CD4-positive, CD25-positive, alpha-beta regulatory T cell (primary cell): Measurements from ENCODE around the gene KCNK13. TPM values are rescaled to one million over a fixed set of nuclear protein-coding genes. Genes with fewer than 3 reads are reported as not detected.

ENCODE experiments used
- ATAC-seq, 2 donors: fragments of 150-1000 bp; cut with Tn5 transposase; one replicate each; pipeline ENCODE4 v1.10.0; 2021; ENCODE audit warnings: low read depth in 2 of 2, moderate number of reproducible peaks in 2 of 2, moderate library complexity in 1 of 2
- DNase-seq, 3 donors: peaks; one replicate each; pipeline versions ENCODE4 v3.0.0 to v3.0.0-alpha.2; 2012 to 2022; ENCODE audit warnings: mixed read lengths in 1 of 3
- H3K27ac ChIP-seq: one replicate; pipeline ENCODE4 v1.7.0; 2013; ENCODE audit warnings: mild to moderate bottlenecking, low read length; ENCODE audit not compliant: insufficient read depth, poor library complexity, severe bottlenecking
- H3K27me3 ChIP-seq: one replicate; pipeline ENCODE4 v1.7.0; 2013; ENCODE audit warnings: low read length; ENCODE audit not compliant: control insufficient read depth, insufficient read depth
- H3K36me3 ChIP-seq: one replicate; pipeline ENCODE4 v1.7.0; 2013; ENCODE audit warnings: mild to moderate bottlenecking, low read length, moderate library complexity; ENCODE audit not compliant: control insufficient read depth, insufficient read depth
- H3K4me1 ChIP-seq: 2 replicates; pipeline ENCODE4 v1.7.0; 2013; ENCODE audit warnings: mild to moderate bottlenecking, low read length; ENCODE audit not compliant: insufficient read depth, control insufficient read depth, poor library complexity, severe bottlenecking
- H3K4me3 ChIP-seq: one replicate; pipeline ENCODE4 v1.7.0; 2013; ENCODE audit warnings: low read depth, mild to moderate bottlenecking, low read length, moderate library complexity
- H3K9me3 ChIP-seq, 2 experiments: 1 replicate in 1 of 2; 2 replicates in 1 of 2; pipeline ENCODE4 v1.7.0; 2013; ENCODE audit warnings: low read length in 2 of 2, mild to moderate bottlenecking in 1 of 2, moderate library complexity in 1 of 2; ENCODE audit not compliant: control insufficient read depth in 2 of 2
- H3K27ac Mint-ChIP-seq, 3 donors: one replicate each; pipeline ENCODE4 v1.8.0; 2020 to 2022; ENCODE audit warnings: mild to moderate bottlenecking in 3 of 3, mixed read lengths in 3 of 3, moderate library complexity in 2 of 3
- H3K27me3 Mint-ChIP-seq: one replicate; pipeline ENCODE4 v1.8.0; 2022; ENCODE audit warnings: mild to moderate bottlenecking, mixed read lengths
- H3K36me3 Mint-ChIP-seq: one replicate; pipeline ENCODE4 v1.8.0; 2020; ENCODE audit warnings: mixed read lengths
- H3K4me1 Mint-ChIP-seq, 4 donors: one replicate each; pipeline ENCODE4 v1.8.0; 2020 to 2022; ENCODE audit warnings: mixed read lengths in 4 of 4, mild to moderate bottlenecking in 1 of 4
- H3K4me3 Mint-ChIP-seq, 4 donors: one replicate each; pipeline ENCODE4 v1.8.0; 2020 to 2022; ENCODE audit warnings: mild to moderate bottlenecking in 4 of 4, mixed read lengths in 4 of 4, moderate library complexity in 3 of 4
- H3K9me3 Mint-ChIP-seq, 7 donors: one replicate each; pipeline ENCODE4 v1.8.0; 2020 to 2022; ENCODE audit warnings: mixed read lengths in 7 of 7, mild to moderate bottlenecking in 3 of 7, moderate library complexity in 2 of 7
- polyA plus RNA-seq, 4 donors: library from polyadenylated mRNA; unstranded; fragments of 300-500 nt; fragmentation: Illumina TruSeq; gene quantifications; one replicate each; pipeline ENCODE4 v1.2.3, GENCODE V29; 2021
- total RNA-seq: library from RNA; stranded (reverse); gene quantifications from one replicate; pipeline ENCODE4 v1.2.3, GENCODE V29; 2022

KCNK13 gene
- total and polyA plus RNA-seq, 5 donors from 2014 or later: 0.20 TPM; not detected in 4

DNA sequence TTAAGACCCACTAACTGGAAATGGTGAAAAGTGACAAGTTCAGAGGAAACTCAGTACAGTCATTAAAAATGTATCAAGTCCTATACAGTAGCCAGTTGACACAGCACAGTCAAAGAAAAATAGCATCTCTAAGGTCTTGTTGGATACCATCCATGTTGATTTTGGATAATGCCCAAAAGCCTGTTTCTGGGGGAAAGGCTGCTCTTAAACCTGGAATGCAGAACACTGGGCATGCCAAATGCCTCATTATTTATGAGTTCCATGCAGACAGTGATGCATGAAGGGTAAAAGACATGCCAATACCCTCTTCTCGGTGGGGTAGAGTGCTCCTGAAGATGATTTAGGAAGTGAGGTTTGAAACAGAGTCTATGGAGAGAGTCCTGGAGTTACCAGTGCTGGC is 29.6 kb downstream of the KCNK13 start:
- H3K4me3 ChIP-seq: no peak overlapping the region
- H3K27ac ChIP-seq: no peak overlapping the region
- peaks cover 0 to 3% (median 1%) of the 10 kb centered on the region in 7 donors for H3K9me3 Mint-ChIP-seq
- no peak for DNase-seq
- peaks cover 0 to 5% (median 0%) of the 10 kb centered on the region in 4 donors for H3K4me1 Mint-ChIP-seq
- peaks cover 30% of the 10 kb centered on the region for H3K27me3 Mint-ChIP-seq
- ATAC-seq: no peak
- H3K4me3 Mint-ChIP-seq: peak overlapping the region in 1 of 4 donors; percentile 34
- H3K36me3 ChIP-seq: no peaks in the 10 kb centered on the region
- H3K36me3 Mint-ChIP-seq: no peaks in the 10 kb centered on the region
- no peak overlapping the region for H3K27ac Mint-ChIP-seq
- no peaks in the 10 kb centered on the region for H3K4me1 ChIP-seq
- peaks cover 6% of the 10 kb centered on the region for H3K27me3 ChIP-seq
- no peaks in the 10 kb centered on the region for H3K9me3 ChIP-seq

DNA sequence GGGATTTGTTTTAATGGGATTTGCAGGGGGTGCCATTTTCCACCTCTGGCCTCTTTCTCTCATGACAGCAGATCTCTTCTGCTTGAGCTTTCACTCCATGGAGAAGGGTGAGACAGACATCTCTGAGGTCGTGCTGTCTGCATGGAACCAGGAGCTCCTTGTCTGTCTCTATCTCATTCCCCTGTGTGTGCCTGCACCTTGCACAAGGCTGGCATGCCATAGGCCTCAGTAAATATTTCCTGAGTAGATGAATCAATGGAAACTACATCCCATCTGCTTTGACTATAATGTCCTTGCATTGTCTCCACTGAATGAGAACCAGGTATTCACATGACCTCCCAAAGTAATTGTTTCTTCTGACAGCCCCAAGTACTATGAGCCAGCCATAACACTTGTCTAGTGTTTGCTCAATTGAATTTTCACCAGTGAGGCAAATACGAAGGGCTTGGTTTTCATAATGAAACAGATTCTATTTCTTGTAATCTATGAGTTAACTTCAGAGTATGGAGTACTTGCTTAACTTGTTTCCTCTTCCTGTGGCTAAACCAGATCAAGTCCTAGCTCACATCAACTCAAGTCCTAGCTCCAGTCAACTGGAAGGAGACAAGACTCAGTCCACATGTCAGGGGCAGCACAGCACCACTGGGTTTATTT is 32.3 kb downstream of the KCNK13 start:
- Histone ChIP-seq H3K9me3 (no peaks in the 10 kb centered on the region), H3K4me3 (no peak overlapping the region), H3K27ac (no peak overlapping the region), H3K4me1 (no peaks in the 10 kb centered on the region), H3K27me3 (peaks cover 3% of the 10 kb centered on the region), H3K36me3 (no peaks in the 10 kb centered on the region)
- peaks cover 23% of the 10 kb centered on the region for H3K27me3 Mint-ChIP-seq
- H3K27ac Mint-ChIP-seq: no peak overlapping the region
- H3K9me3 Mint-ChIP-seq: peaks cover 0 to 3% (median 1%) of the 10 kb centered on the region in 7 donors
- ATAC-seq (no peak), DNase-seq (peak in 1 of 3 donors; percentile 42)
- peaks cover 0 to 5% (median 0%) of the 10 kb centered on the region in 4 donors for H3K4me1 Mint-ChIP-seq
- H3K36me3 Mint-ChIP-seq: no peaks in the 10 kb centered on the region
- peak overlapping the region in 1 of 4 donors; percentile 64 for H3K4me3 Mint-ChIP-seq

DNA sequence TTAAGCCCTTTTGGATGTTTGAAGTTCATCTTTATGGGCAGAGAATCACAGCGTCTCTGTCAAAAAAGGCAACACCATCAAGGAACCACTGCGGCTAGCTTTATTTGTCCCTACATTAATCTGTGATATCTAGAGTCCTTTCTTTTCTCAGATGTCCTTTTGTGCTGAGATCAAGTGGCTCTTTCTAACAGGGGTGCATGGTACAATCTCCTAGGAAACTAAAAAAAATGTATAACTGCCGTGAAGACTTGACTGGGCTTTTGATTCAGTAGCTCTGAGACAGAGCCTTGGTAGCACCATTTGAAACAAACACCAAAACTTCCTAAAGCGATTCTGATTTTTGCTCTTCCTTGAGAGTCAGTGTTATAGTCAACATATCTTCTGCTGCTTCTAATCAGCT is 33.3 kb downstream of the KCNK13 start:
- Histone ChIP-seq H3K9me3 (no peaks in the 10 kb centered on the region), H3K4me3 (no peak overlapping the region), H3K27ac (no peak overlapping the region), H3K36me3 (no peaks in the 10 kb centered on the region), H3K4me1 (no peaks in the 10 kb centered on the region), H3K27me3 (peaks cover 3% of the 10 kb centered on the region)
- Mint-ChIP-seq H3K9me3 (peaks cover 0 to 3% (median 0%) of the 10 kb centered on the region in 7 donors), H3K36me3 (no peaks in the 10 kb centered on the region), H3K27ac (no peak overlapping the region), H3K4me3 (no peak overlapping the region), H3K27me3 (peaks cover 20% of the 10 kb centered on the region), H3K4me1 (peaks cover 0 to 5% (median 0%) of the 10 kb centered on the region in 4 donors)
- ATAC-seq (no peak), DNase-seq (no peak)

DNA sequence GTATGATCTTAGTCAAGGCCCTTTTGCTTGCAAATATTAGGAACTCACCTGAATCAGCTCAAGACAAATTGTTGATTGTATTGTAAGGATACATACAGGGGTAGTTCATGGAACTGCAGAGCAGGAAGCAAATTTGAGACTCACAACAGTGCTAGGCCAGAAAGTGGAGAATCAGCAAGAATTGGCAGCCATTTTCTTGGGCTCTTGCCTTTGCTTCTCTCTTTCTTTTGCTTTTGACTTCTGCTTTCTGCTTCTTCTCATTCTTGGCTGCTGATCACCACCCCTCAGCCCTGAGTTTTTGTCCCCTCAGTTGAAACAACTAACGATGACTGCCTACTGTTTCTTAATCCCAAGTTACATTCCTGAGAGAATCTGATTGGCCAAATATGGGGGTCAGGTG is 34.8 kb downstream of the KCNK13 start:
- no peak overlapping the region for H3K27ac ChIP-seq
- H3K27ac Mint-ChIP-seq: no peak overlapping the region
- DNase-seq (no peak), ATAC-seq (no peak)
- H3K36me3 Mint-ChIP-seq: no peaks in the 10 kb centered on the region
- H3K4me3 ChIP-seq: no peak overlapping the region
- no peaks in the 10 kb centered on the region for H3K27me3 ChIP-seq
- H3K4me1 ChIP-seq: no peaks in the 10 kb centered on the region
- peaks cover 0 to 5% (median 0%) of the 10 kb centered on the region in 4 donors for H3K4me1 Mint-ChIP-seq
- H3K36me3 ChIP-seq: no peaks in the 10 kb centered on the region
- no peak overlapping the region for H3K4me3 Mint-ChIP-seq
- no peaks in the 10 kb centered on the region for H3K9me3 ChIP-seq
- peaks cover 0 to 3% (median 0%) of the 10 kb centered on the region in 7 donors for H3K9me3 Mint-ChIP-seq
- H3K27me3 Mint-ChIP-seq: peaks cover 13% of the 10 kb centered on the region

DNA sequence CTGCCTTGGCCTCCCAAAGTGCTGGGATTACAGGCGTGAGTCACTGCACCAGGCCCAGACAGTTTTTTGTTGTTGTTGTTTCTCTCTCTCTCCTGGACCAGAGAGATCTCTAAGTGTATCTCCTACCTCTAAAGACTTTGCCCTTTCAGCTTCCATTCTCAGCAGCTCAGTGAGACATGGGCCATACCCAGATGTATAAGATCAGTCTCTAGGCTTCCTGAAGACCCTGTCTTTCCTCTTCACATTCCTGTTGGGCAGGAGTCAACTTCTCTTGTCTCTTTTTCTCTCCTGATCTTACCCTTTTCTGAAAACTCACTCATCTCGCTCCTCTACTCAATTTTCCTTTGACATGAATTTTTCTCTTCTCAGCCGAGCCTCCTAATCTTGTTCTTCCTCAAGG is 42.0 kb downstream of the KCNK13 start:
- ATAC-seq: no peak
- no peaks in the 10 kb centered on the region for H3K27me3 ChIP-seq
- DNase-seq: no peak
- no peaks in the 10 kb centered on the region for H3K4me1 Mint-ChIP-seq
- no peak overlapping the region for H3K27ac Mint-ChIP-seq
- H3K4me3 Mint-ChIP-seq: no peak overlapping the region
- H3K27ac ChIP-seq: no peak overlapping the region
- H3K27me3 Mint-ChIP-seq: peaks cover 12% of the 10 kb centered on the region
- no peaks in the 10 kb centered on the region for H3K36me3 ChIP-seq
- H3K9me3 Mint-ChIP-seq: no peaks in the 10 kb centered on the region
- no peaks in the 10 kb centered on the region for H3K36me3 Mint-ChIP-seq
- H3K9me3 ChIP-seq: no peaks in the 10 kb centered on the region
- no peaks in the 10 kb centered on the region for H3K4me1 ChIP-seq
- H3K4me3 ChIP-seq: no peak overlapping the region

DNA sequence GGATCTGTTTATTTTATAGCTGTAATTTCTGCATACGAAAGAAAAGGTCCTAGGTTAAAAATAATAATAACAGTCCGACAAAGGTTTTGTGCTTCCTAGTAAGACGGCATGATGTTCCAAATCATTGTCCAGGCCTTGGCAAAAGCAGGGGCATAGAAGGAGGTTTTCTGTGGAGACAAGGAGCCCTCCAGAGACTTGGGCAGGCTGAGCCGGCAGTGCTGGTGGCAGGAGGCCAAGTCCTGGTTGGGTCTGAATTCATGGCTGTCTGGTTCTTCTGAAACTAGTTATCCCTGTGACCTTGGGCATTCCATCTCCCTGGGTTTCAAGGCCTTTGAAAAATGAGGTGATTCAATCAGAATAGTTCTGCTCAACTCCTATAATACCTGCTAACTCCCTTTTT is 44.0 kb downstream of the KCNK13 start:
- Histone ChIP-seq H3K27me3 (no peaks in the 10 kb centered on the region), H3K27ac (no peak overlapping the region), H3K4me1 (no peaks in the 10 kb centered on the region), H3K4me3 (no peak overlapping the region), H3K36me3 (no peaks in the 10 kb centered on the region), H3K9me3 (no peaks in the 10 kb centered on the region)
- ATAC-seq (no peak), DNase-seq (no peak)
- Mint-ChIP-seq H3K36me3 (no peaks in the 10 kb centered on the region), H3K9me3 (no peaks in the 10 kb centered on the region), H3K27me3 (peaks cover 12% of the 10 kb centered on the region), H3K27ac (no peak overlapping the region), H3K4me1 (no peaks in the 10 kb centered on the region), H3K4me3 (no peak overlapping the region)

DNA sequence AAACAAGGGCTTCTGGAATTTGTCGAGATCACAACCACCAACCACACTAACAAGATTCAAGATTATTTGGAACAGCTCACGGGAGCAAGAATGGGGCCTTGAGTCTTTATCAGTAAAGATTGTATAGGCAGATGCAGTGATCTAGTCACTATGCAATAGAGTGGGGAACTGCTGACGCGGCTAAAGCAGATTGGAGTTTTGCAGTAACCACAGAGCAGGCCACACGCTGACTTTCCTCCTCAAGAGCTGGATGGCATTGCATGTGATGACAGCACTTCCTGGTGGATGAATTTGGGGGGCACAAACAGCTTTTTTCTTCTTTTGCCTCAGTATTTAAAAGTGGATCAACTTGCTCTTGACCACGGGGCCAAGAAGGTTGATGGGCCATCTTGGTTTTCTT is 46.0 kb downstream of the KCNK13 start:
- H3K4me3 Mint-ChIP-seq: no peak overlapping the region
- Histone ChIP-seq H3K9me3 (no peaks in the 10 kb centered on the region), H3K27ac (no peak overlapping the region), H3K4me3 (no peak overlapping the region), H3K4me1 (no peaks in the 10 kb centered on the region), H3K36me3 (no peaks in the 10 kb centered on the region), H3K27me3 (peaks cover 2% of the 10 kb centered on the region)
- H3K36me3 Mint-ChIP-seq: no peaks in the 10 kb centered on the region
- no peak overlapping the region for H3K27ac Mint-ChIP-seq
- no peaks in the 10 kb centered on the region for H3K4me1 Mint-ChIP-seq
- H3K9me3 Mint-ChIP-seq: peaks cover 0 to 2% (median 0%) of the 10 kb centered on the region in 7 donors
- ATAC-seq: no peak
- DNase-seq: no peak
- peaks cover 12% of the 10 kb centered on the region for H3K27me3 Mint-ChIP-seq

DNA sequence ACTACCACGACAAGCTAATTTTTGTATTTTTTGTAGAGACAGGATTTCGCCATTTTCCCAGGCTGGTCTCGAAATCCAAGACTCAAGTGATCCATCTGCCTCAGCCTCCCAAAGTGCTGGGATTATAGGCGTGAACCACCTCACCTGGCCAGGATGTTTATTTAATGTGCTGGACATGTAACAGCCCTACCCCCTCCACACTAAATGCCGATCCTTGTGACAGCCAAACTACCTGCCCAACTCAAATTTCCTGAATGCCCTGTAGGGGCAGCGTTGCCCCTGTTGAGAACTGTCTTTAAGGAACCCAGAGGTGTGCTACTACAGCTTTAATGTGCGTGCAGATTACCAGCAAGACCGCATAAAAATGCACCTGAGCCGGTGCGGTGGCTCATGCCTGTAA is 48.1 kb downstream of the KCNK13 start:
- H3K4me1 ChIP-seq: no peaks in the 10 kb centered on the region
- ATAC-seq (no peak), DNase-seq (peak in 1 of 3 donors; percentile 7)
- H3K36me3 ChIP-seq: no peaks in the 10 kb centered on the region
- Mint-ChIP-seq H3K27ac (no peak overlapping the region), H3K27me3 (peaks cover 2% of the 10 kb centered on the region), H3K36me3 (no peaks in the 10 kb centered on the region), H3K9me3 (peaks cover 0 to 2% (median 0%) of the 10 kb centered on the region in 7 donors), H3K4me3 (no peak overlapping the region), H3K4me1 (no peaks in the 10 kb centered on the region)
- H3K4me3 ChIP-seq: no peak overlapping the region
- H3K27me3 ChIP-seq: peaks cover 4% of the 10 kb centered on the region
- no peak overlapping the region for H3K27ac ChIP-seq
- no peaks in the 10 kb centered on the region for H3K9me3 ChIP-seq
